ENCODE results near the gene CCT4. TPM values are rescaled to one million over a fixed set of nuclear protein-coding genes. Genes with fewer than 3 reads are reported as not detected.

The CCT4 gene
- total RNA-seq, 1 donor = 117 TPM

DNA sequence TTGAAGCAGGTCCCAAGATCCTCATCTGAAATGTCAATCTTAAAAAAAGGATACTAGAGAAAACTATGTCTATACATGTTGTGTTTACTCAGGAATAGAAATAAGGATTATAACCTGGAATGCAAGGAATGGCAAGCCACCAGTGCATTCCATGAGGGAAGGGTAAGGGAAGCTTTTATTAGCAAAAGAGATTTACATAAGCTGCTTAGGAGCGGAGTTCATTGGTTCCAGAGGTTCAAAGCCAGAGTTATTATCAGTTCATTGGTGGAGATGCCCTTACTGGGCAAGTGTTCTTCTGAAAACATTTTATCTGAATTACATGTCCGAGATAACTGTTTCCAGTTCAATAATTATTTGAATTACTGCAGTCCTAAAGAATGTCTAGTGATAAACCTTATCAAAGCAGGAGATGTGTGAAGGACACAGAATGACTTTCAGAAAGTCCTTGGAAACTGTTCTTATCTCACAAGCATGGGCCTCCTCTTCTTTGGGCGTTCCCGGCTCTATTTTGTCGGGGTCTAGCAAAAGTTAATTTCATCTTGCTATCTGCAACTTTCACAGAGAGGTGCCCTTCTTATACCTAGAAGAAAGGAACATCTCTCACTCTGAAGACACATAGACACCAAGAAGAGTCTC lies 40.5 kb upstream of the CCT4 start:
- Histone ChIP-seq H3K36me3 (ENCODE audit: insufficient read depth, low read length) (no peaks in the 10 kb centered on the region), H3K4me2 (ENCODE audit: insufficient read depth, low read length) (no peak overlapping the region)

DNA sequence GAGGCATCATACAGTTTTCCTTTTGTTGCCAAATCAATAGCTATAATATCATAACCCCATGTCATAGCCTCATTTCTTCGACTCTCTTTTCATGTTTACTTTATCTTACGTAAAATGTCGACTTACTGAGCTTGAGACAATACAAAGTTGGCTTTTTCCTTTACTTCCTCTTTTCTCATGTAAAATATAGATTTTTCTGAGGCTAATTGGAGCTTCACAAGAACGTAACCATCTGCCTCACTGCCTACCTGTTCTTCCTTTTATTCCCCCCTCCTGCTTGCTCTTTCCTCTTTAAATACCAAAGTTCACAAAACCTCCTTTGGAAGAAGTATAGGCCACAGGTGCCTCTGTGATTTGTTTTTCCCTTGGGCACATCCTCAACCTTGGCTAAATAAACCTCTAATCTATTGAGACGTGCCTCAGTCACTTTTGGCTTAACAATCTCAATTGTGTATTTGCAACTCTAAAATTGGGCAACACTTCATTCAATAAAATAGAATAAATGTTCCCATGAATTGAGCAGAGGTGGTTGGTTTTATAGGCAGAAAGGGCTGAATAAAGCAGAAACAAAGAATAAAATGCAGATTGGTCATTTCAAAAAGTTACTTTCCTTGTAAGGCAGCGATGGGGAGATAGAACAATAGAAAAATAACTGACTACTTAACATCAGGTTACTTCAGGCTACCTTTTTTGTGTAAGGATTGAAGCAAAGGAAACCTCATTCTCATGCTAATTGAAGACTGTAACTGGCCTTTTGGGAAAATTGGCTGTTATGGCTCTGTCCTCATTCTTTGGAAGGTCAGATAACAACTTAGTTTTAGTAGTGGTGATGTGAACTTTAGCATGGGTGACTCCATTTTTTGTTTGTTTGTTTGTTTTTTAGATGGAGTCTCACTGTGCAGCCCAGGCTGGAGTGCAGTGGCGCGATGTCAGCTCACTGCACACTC lies 38.3 kb upstream of the CCT4 start:
- no peaks in the 10 kb centered on the region for H3K9me3 ChIP-seq (ENCODE audit: low read depth, low read length)

More for the DNA sequence above, 40.5 kb upstream of the CCT4 start:
- H2AFZ ChIP-seq (ENCODE audit: low read length) = no peak overlapping the region
- H3K9me3 ChIP-seq (ENCODE audit: low read depth, low read length) = no peaks in the 10 kb centered on the region
- H3K4me1 ChIP-seq (ENCODE audit: insufficient read depth, low read length) = no peaks in the 10 kb centered on the region
- TF ChIP-seq, protein P1, sequence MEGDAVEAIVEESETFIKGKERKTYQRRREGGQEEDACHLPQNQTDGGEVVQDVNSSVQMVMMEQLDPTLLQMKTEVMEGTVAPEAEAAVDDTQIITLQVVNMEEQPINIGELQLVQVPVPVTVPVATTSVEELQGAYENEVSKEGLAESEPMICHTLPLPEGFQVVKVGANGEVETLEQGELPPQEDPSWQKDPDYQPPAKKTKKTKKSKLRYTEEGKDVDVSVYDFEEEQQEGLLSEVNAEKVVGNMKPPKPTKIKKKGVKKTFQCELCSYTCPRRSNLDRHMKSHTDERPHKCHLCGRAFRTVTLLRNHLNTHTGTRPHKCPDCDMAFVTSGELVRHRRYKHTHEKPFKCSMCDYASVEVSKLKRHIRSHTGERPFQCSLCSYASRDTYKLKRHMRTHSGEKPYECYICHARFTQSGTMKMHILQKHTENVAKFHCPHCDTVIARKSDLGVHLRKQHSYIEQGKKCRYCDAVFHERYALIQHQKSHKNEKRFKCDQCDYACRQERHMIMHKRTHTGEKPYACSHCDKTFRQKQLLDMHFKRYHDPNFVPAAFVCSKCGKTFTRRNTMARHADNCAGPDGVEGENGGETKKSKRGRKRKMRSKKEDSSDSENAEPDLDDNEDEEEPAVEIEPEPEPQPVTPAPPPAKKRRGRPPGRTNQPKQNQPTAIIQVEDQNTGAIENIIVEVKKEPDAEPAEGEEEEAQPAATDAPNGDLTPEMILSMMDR (IDR thresholded peaks at IDR 0.05; ENCODE audit: extremely low read depth, low read depth, low read length) = no peak
- H4K20me1 ChIP-seq (ENCODE audit: insufficient read depth, low read length) = no peaks in the 10 kb centered on the region
- peak; percentile 39 for DNase-seq (ENCODE audit: insufficient read length, low spot score, missing footprints)
- no peaks in the 10 kb centered on the region for H3K27me3 ChIP-seq (ENCODE audit: insufficient read depth, low read length)
- no peak overlapping the region for H3K27ac ChIP-seq (ENCODE audit: low read depth, low read length)
- H3K4me3 ChIP-seq (ENCODE audit: insufficient read depth, low read length) = no peak overlapping the region
- peaks cover 3% of the 10 kb centered on the region for H3K79me2 ChIP-seq (ENCODE audit: insufficient read depth, low read length)

DNA sequence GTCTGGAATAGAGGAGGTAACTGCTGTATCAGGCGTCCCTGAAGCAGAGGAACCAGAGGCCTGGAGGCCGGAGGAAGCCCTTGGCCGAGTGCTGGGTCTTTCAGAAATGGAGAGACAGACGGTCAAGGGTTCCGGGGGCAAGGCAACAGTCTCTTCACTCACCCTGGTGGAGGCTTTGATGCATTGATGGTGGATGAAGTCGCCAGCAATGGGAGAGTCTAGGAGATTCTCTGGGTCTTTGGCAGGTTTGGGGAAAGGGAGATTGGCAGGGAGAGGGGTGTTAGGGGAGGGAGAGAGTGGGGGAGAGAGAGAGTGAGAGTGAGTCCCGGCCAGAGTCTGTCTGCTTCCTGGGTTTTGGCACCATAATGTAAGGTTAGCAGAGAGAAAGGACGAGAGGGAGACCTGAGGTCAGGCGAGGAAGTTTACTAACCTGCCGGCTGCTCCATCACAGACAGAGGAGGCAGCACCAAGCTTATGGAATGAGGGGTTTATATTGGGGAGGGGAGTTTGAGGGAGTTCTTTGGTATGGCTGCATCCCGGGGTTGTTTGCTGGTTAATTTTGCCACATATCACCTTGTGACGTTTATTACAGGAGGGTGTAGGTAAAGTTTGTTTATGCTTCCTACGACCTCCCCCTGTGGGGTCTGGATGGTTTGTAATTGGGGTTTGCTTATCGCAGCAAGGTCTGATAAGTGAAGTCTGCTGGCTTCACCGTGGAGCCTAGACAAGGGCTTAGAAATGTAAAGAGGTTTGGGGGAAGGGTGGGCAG lies 36.6 kb upstream of the CCT4 start:
- Histone ChIP-seq H2AFZ (ENCODE audit: low read length) (no peak overlapping the region), H3K4me3 (ENCODE audit: insufficient read depth, low read length) (no peak overlapping the region), H3K79me2 (ENCODE audit: insufficient read depth, low read length) (no peaks in the 10 kb centered on the region), H3K36me3 (ENCODE audit: insufficient read depth, low read length) (no peaks in the 10 kb centered on the region), H3K27ac (ENCODE audit: low read depth, low read length) (no peak overlapping the region), H3K9me3 (ENCODE audit: low read depth, low read length) (no peaks in the 10 kb centered on the region), H3K4me2 (ENCODE audit: insufficient read depth, low read length) (no peak overlapping the region), H3K27me3 (ENCODE audit: insufficient read depth, low read length) (no peaks in the 10 kb centered on the region), H4K20me1 (ENCODE audit: insufficient read depth, low read length) (no peaks in the 10 kb centered on the region), H3K4me1 (ENCODE audit: insufficient read depth, low read length) (no peaks in the 10 kb centered on the region)
- DNase-seq (ENCODE audit: insufficient read length, low spot score, missing footprints) = no peak
- TF ChIP-seq, protein P1 (IDR thresholded peaks at IDR 0.05; ENCODE audit: extremely low read depth, low read depth, low read length) = no peak

More for the DNA sequence above, 38.3 kb upstream of the CCT4 start:
- Histone ChIP-seq H2AFZ (ENCODE audit: low read length) (no peak overlapping the region), H3K79me2 (ENCODE audit: insufficient read depth, low read length) (no peaks in the 10 kb centered on the region), H4K20me1 (ENCODE audit: insufficient read depth, low read length) (no peaks in the 10 kb centered on the region), H3K27ac (ENCODE audit: low read depth, low read length) (no peak overlapping the region), H3K27me3 (ENCODE audit: insufficient read depth, low read length) (no peaks in the 10 kb centered on the region), H3K36me3 (ENCODE audit: insufficient read depth, low read length) (no peaks in the 10 kb centered on the region), H3K4me3 (ENCODE audit: insufficient read depth, low read length) (no peak overlapping the region), H3K4me1 (ENCODE audit: insufficient read depth, low read length) (no peaks in the 10 kb centered on the region), H3K4me2 (ENCODE audit: insufficient read depth, low read length) (no peak overlapping the region)
- DNase-seq (ENCODE audit: insufficient read length, low spot score, missing footprints) = no peak
- TF ChIP-seq, protein P1 (IDR thresholded peaks at IDR 0.05; ENCODE audit: extremely low read depth, low read depth, low read length) = no peak
